ENCODE results near the gene GRK7. TPM values are rescaled to one million over a fixed set of nuclear protein-coding genes. Genes with fewer than 3 reads are reported as not detected.
"Not testable (repeated sequence)": the region's sequence is repeated elsewhere in the genome, so short reads cannot be mapped to it uniquely, and the experiment has no call there.

GRK7 gene
- polyA plus RNA-seq, 12 donors = 0.05 to 0.20 (median 0.08) TPM; not detected in 7

GRCh38 chr3:141754032-141754431 is 9.2 kb upstream of the GRK7 start:
- no peak for DNase-seq

GRCh38 chr3:141762552-141762951 is 656 bp upstream of the GRK7 start:
- DNase-seq = not testable (repeated sequence)

GRCh38 chr3:141764045-141764444 is 837 bp downstream of the GRK7 start:
- DNase-seq = no peak

GRCh38 chr3:141764465-141764864 is 1.3 kb downstream of the GRK7 start:
- no peak for DNase-seq

- DNase-seq = no peak
These were observed 1.8 kb downstream of the GRK7 start for GRCh38 chr3:141764986-141765385.

GRCh38 chr3:141767066-141767465 is 3.9 kb downstream of the GRK7 start:
- DNase-seq = no peak

- DNase-seq = no peak
These were observed 6.2 kb downstream of the GRK7 start for GRCh38 chr3:141769221-141769894.

GRCh38 chr3:141773676-141774075 is 10.5 kb downstream of the GRK7 start:
- no peak for DNase-seq

GRCh38 chr3:141776376-141776775 is 13.2 kb downstream of the GRK7 start:
- no peak for DNase-seq

GRCh38 chr3:141776885-141777284 is 13.7 kb downstream of the GRK7 start:
- no peak for DNase-seq

GRCh38 chr3:141777957-141778813 is 15.0 kb downstream of the GRK7 start:
- DNase-seq = no peak

- DNase-seq = no peak
These were observed 16.5 kb downstream of the GRK7 start for GRCh38 chr3:141779667-141780066.

- no peak for DNase-seq
These were observed 19.3 kb downstream of the GRK7 start for GRCh38 chr3:141782386-141782932.

- no peak for DNase-seq
These were observed 20.4 kb downstream of the GRK7 start for GRCh38 chr3:141783632-141784031.

GRCh38 chr3:141784096-141784495 is 20.9 kb downstream of the GRK7 start:
- no peak for DNase-seq

GRCh38 chr3:141784531-141784930 is 21.3 kb downstream of the GRK7 start:
- no peak for DNase-seq

- DNase-seq = no peak
These were observed 24.9 kb downstream of the GRK7 start for GRCh38 chr3:141788149-141788548.

- not testable (repeated sequence) for DNase-seq
These were observed 25.5 kb downstream of the GRK7 start for GRCh38 chr3:141788750-141789149.

GRCh38 chr3:141789281-141789680 is 26.1 kb downstream of the GRK7 start:
- DNase-seq = no peak

- DNase-seq = no peak
These were observed 27.0 kb downstream of the GRK7 start for GRCh38 chr3:141790171-141790570.

GRCh38 chr3:141792495-141792894 is 29.3 kb downstream of the GRK7 start:
- no peak for DNase-seq

- no peak for DNase-seq
These were observed 30.5 kb downstream of the GRK7 start for GRCh38 chr3:141793476-141794260.
